Psoas muscle (tissue), 8 donors: Measurements from ENCODE around the gene WDR26. TPM values are rescaled to one million over a fixed set of nuclear protein-coding genes. Genes with fewer than 3 reads are reported as not detected.

Experiments used
- ATAC-seq, 4 donors: fragments of 200-7000 bp; cut with Tn5 transposase; one replicate each; pipeline ENCODE4 v1.9.1; 2020; ENCODE audit warnings: moderate library complexity in 3 of 4, mild to moderate bottlenecking in 2 of 4
- DNase-seq, 2 donors: peaks; one replicate each; pipeline ENCODE4 v3.0.0-alpha.2; 2020
- H3K27ac ChIP-seq: fragments of 200-600 bp; one replicate; pipeline ENCODE4 v1.8.0; 2022
- H3K27me3 ChIP-seq, 3 donors: fragments of 200-600 bp in 1 of 3; one replicate each; pipeline versions ENCODE4 v1.6.1 to v1.8.0; 2013 to 2022; ENCODE audit warnings: low read length in 2 of 3, mild to moderate bottlenecking in 2 of 3, moderate library complexity in 1 of 3; ENCODE audit not compliant: insufficient read depth in 3 of 3
- H3K36me3 ChIP-seq, 2 donors: fragments of 200-600 bp in 1 of 2; one replicate each; pipeline versions ENCODE4 v1.6.1 to v1.8.0; 2013 to 2022; ENCODE audit warnings: low read depth in 1 of 2, mild to moderate bottlenecking in 1 of 2, moderate library complexity in 1 of 2; ENCODE audit not compliant: insufficient read depth in 1 of 2
- H3K4me1 ChIP-seq: fragments of 200-600 bp; one replicate; pipeline ENCODE4 v1.8.0; 2022
- H3K4me3 ChIP-seq: fragments of 200-600 bp; one replicate; pipeline ENCODE4 v1.8.0; 2022; ENCODE audit warnings: mild to moderate bottlenecking
- H3K9me3 ChIP-seq: fragments of 200-600 bp; one replicate; pipeline ENCODE4 v1.8.0; 2022
- CTCF ChIP-seq: fragments of 200-600 bp; IDR thresholded peaks from one replicate; pipeline ENCODE4 v1.8.0; 2022; ENCODE audit warnings: antibody characterized with exemption
- WGBS, 3 donors: extraction: QIAGEN DNeasy Blood & Tissue Kit; methylation state at CpG; one replicate each; pipeline versions ENCODE4 v1.1.6 to v1.1.7; 2013; 5-methylcytosine and 5-hydroxymethylcytosine counted together
- intact Hi-C, 2 donors: fragments of 100-400 bp; cut with DNase I; formaldehyde crosslinking; loops; one replicate each; pipeline versions ENCODE4 v1.11.0 to v1.14.2; 2022
- polyA plus RNA-seq, 3 donors: library from polyadenylated mRNA; stranded (reverse); fragments of 200-250 nt; gene quantifications; one replicate each; pipeline ENCODE4 v1.2.3, GENCODE V29; 2013
- total RNA-seq, 4 donors: library from RNA; stranded (reverse); fragmentation: NEBNext Ultra II Directional in 2 of 4; extraction: Animal tissue kit (Norgen Biotek cat#: 25700) in 2 of 4; gene quantifications; one replicate each; pipeline versions ENCODE4 v1.2.1 to v1.2.4, GENCODE V29; 2021 to 2023
- donor health status: healthy with polysubstance abuse.
- donor health status: DM: no; HTN: no; CAD: no; lungs with moderate emphysema.
- donor health status: Bipolar disorder and iron deficiency.
- donor health status: healthy.
- donor health status: DM: yes; HTN: yes; CAD: no.
- donor health status: DM: no; HTN: no; CAD: no.
- donor health status: DM: no; HTN: no; CAD: no.
- donor health status: DM: yes; HTN: yes; CAD: no.

WDR26 gene
- total and polyA plus RNA-seq, 7 donors, result 29.1 to 114 (median 82.4) TPM

GRCh38 chr1:224472806-224473205 is 38.2 kb upstream of the WDR26 start:
- 84 to 93% (median 91%) methylated on average over 1 of the region's 1 CpG for WGBS, 3 donors

GRCh38 chr1:224466154-224466553 is 31.6 kb upstream of the WDR26 start:
- ATAC-seq (no peak), DNase-seq (no peak)
- Histone ChIP-seq H3K4me1 (no peaks in the 10 kb centered on the region), H3K27ac (no peak overlapping the region), H3K9me3 (no peaks in the 10 kb centered on the region), H3K27me3 (no peaks in the 10 kb centered on the region), H3K36me3 (no peaks in the 10 kb centered on the region), H3K4me3 (no peak overlapping the region)
- 76 to 82% (median 80%) methylated on average over 2 of the region's 2 CpGs for WGBS, 3 donors
- TF ChIP-seq CTCF, result no peak
- intact Hi-C loops, result no loop called here

More at GRCh38 chr1:224472806-224473205, 38.2 kb upstream of the WDR26 start:
- Histone ChIP-seq H3K27me3 (no peaks in the 10 kb centered on the region), H3K4me1 (no peaks in the 10 kb centered on the region), H3K9me3 (no peaks in the 10 kb centered on the region), H3K27ac (no peak overlapping the region), H3K36me3 (no peaks in the 10 kb centered on the region), H3K4me3 (no peak overlapping the region)
- intact Hi-C loops, result no loop called here
- ATAC-seq (no peak), DNase-seq (no peak)
- no peak for TF ChIP-seq CTCF

GRCh38 chr1:224459966-224460365 is 25.4 kb upstream of the WDR26 start:
- no peak for DNase-seq
- no peak for TF ChIP-seq CTCF
- Histone ChIP-seq H3K9me3 (no peaks in the 10 kb centered on the region), H3K4me1 (peaks cover 7% of the 10 kb centered on the region), H3K4me3 (no peak overlapping the region), H3K36me3 (peaks cover 0 to 2% of the 10 kb centered on the region in 2 donors), H3K27ac (no peak overlapping the region), H3K27me3 (no peaks in the 10 kb centered on the region)
- 53 to 74% (median 54%) methylated on average over 5 of the region's 5 CpGs for WGBS, 3 donors
- intact Hi-C loops, result loop anchor here in 1 of 2 donors (5.0 kb wide), 1 partner anchor 343 kb away; no protein-coding TSS in a partner anchor
- no peak for ATAC-seq

- ATAC-seq (no peak), DNase-seq (no peak)
- TF ChIP-seq CTCF, result no peak
- H3K9me3 ChIP-seq, result no peaks in the 10 kb centered on the region
- intact Hi-C loops, result loop anchor here in 1 of 2 donors (5.0 kb wide), 1 partner anchor 342 kb away; no protein-coding TSS in a partner anchor
- peaks cover 0 to 2% of the 10 kb centered on the region in 2 donors for H3K36me3 ChIP-seq
- WGBS, 3 donors, result 14 to 52% (median 16%) methylated on average over 2 of the region's 2 CpGs
- H3K4me3 ChIP-seq, result no peak overlapping the region
- H3K4me1 ChIP-seq, result peaks cover 7% of the 10 kb centered on the region
- H3K27ac ChIP-seq, result peak overlapping the region; percentile 36
- no peaks in the 10 kb centered on the region for H3K27me3 ChIP-seq
These were observed 24.4 kb upstream of the WDR26 start for GRCh38 chr1:224458996-224459395.

GRCh38 chr1:224458296-224458695 is 23.7 kb upstream of the WDR26 start:
- intact Hi-C loops, result loop anchor here in 1 of 2 donors (5.0 kb wide), 1 partner anchor 341 kb away; no protein-coding TSS in a partner anchor
- Histone ChIP-seq H3K27ac (no peak overlapping the region), H3K9me3 (no peaks in the 10 kb centered on the region), H3K36me3 (peaks cover 0 to 2% of the 10 kb centered on the region in 2 donors), H3K27me3 (no peaks in the 10 kb centered on the region), H3K4me1 (peaks cover 7% of the 10 kb centered on the region), H3K4me3 (no peak overlapping the region)
- TF ChIP-seq CTCF, result no peak
- DNase-seq (no peak), ATAC-seq (no peak)
- 79 to 95% (median 89%) methylated on average over 4 of the region's 4 CpGs for WGBS, 3 donors
